DND-41 (cell line): ENCODE measurements around the gene TRMT61A.

Experiments used
- ATAC-seq: fragments of 200-7000 bp; cut with Tn5 transposase; 3 replicates; pipeline ENCODE4 v1.9.1; 2021; ENCODE audit warnings: low read depth; ENCODE audit not compliant: insufficient read depth
- DNase-seq: peaks from one replicate; pipeline ENCODE4 v3.0.0-alpha.2; 2020
- H2AFZ ChIP-seq: 2 replicates; pipeline ENCODE4 v1.6.0; 2012; ENCODE audit warnings: low read depth, low read length
- H3K27ac ChIP-seq: 2 replicates; pipeline ENCODE4 v1.5.1; 2012; ENCODE audit warnings: low read length, inconsistent platforms
- H3K27me3 ChIP-seq: fragments of 200-600 bp; sonication (generic); 2 replicates; pipeline ENCODE4 v1.6.0; 2012; ENCODE audit warnings: low read length, mild to moderate bottlenecking, inconsistent platforms; ENCODE audit not compliant: insufficient read depth, poor library complexity
- H3K36me3 ChIP-seq: 2 replicates; pipeline ENCODE4 v1.5.1; 2012; ENCODE audit warnings: low read length, inconsistent platforms; ENCODE audit not compliant: insufficient read depth
- H3K4me1 ChIP-seq: 2 replicates; pipeline ENCODE4 v1.5.1; 2012; ENCODE audit warnings: mild to moderate bottlenecking, low read length; ENCODE audit not compliant: insufficient read depth
- H3K4me2 ChIP-seq: 2 replicates; pipeline ENCODE4 v1.6.0; 2012; ENCODE audit warnings: mild to moderate bottlenecking, moderate library complexity, low read length, inconsistent platforms; ENCODE audit not compliant: insufficient read depth
- H3K4me3 ChIP-seq, 2 experiments: fragments of 200-600 bp in 1 of 2; shearing (Covaris generic) in 1 of 2; 2 replicates each; pipeline ENCODE4 v1.5.1; 2012 to 2016; ENCODE audit warnings: inconsistent platforms in 2 of 2, low read length in 2 of 2, mild to moderate bottlenecking in 2 of 2, low read depth in 1 of 2, moderate library complexity in 1 of 2
- H3K79me2 ChIP-seq: 2 replicates; pipeline ENCODE4 v1.6.0; 2012; ENCODE audit warnings: low read length, inconsistent platforms; ENCODE audit not compliant: insufficient read depth
- H3K9ac ChIP-seq: 2 replicates; pipeline ENCODE4 v1.6.0; 2012; ENCODE audit warnings: low read depth, mild to moderate bottlenecking, inconsistent platforms, low read length, moderate library complexity
- H3K9me3 ChIP-seq: 2 replicates; pipeline ENCODE4 v1.5.1; 2012; ENCODE audit warnings: low read length, moderate library complexity, mild to moderate bottlenecking, inconsistent platforms; ENCODE audit not compliant: insufficient read depth, severe bottlenecking
- H4K20me1 ChIP-seq: 2 replicates; pipeline ENCODE4 v1.6.0; 2012; ENCODE audit warnings: low read length; ENCODE audit not compliant: insufficient read depth
- EZH2 ChIP-seq: IDR thresholded peaks from 3 replicates; pipeline ENCODE4 v1.6.1; 2012; ENCODE audit warnings: borderline replicate concordance, low read depth, mild to moderate bottlenecking, moderate library complexity, low read length, inconsistent platforms; ENCODE audit not compliant: severe bottlenecking
- TF ChIP-seq, protein P1 (sequence below): IDR thresholded peaks from 2 replicates; pipeline ENCODE4 v1.5.1; 2012; ENCODE audit warnings: borderline replicate concordance, low read length, moderate library complexity, mild to moderate bottlenecking; ENCODE audit not compliant: poor library complexity, severe bottlenecking; ENCODE audit errors: extremely low read depth

Gene TRMT61A

GRCh38 chr14:103485504-103485903 is 43.5 kb upstream of the TRMT61A start:
- ATAC-seq, result no peak
- no peaks in the 10 kb centered on the region for H3K4me1 ChIP-seq
- peaks cover 69% of the 10 kb centered on the region for H3K36me3 ChIP-seq
- H4K20me1 ChIP-seq, result 0 out of 2 replicates have a peak, but pooled peaks cover 3% of the 10 kb centered on the region
- no peak overlapping the region for H3K4me2 ChIP-seq
- H3K79me2 ChIP-seq, result no peaks in the 10 kb centered on the region
- DNase-seq, result no peak
- no peaks in the 10 kb centered on the region for H3K27me3 ChIP-seq
- no peak overlapping the region for H3K4me3 ChIP-seq
- H3K27ac ChIP-seq, result no peak overlapping the region
- H2AFZ ChIP-seq, result no peak overlapping the region
- H3K9me3 ChIP-seq, result no peaks in the 10 kb centered on the region
- H3K9ac ChIP-seq, result no peak overlapping the region
- TF ChIP-seq EZH2, result no peak
- TF ChIP-seq, protein P1, sequence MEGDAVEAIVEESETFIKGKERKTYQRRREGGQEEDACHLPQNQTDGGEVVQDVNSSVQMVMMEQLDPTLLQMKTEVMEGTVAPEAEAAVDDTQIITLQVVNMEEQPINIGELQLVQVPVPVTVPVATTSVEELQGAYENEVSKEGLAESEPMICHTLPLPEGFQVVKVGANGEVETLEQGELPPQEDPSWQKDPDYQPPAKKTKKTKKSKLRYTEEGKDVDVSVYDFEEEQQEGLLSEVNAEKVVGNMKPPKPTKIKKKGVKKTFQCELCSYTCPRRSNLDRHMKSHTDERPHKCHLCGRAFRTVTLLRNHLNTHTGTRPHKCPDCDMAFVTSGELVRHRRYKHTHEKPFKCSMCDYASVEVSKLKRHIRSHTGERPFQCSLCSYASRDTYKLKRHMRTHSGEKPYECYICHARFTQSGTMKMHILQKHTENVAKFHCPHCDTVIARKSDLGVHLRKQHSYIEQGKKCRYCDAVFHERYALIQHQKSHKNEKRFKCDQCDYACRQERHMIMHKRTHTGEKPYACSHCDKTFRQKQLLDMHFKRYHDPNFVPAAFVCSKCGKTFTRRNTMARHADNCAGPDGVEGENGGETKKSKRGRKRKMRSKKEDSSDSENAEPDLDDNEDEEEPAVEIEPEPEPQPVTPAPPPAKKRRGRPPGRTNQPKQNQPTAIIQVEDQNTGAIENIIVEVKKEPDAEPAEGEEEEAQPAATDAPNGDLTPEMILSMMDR, result no peak

DNA sequence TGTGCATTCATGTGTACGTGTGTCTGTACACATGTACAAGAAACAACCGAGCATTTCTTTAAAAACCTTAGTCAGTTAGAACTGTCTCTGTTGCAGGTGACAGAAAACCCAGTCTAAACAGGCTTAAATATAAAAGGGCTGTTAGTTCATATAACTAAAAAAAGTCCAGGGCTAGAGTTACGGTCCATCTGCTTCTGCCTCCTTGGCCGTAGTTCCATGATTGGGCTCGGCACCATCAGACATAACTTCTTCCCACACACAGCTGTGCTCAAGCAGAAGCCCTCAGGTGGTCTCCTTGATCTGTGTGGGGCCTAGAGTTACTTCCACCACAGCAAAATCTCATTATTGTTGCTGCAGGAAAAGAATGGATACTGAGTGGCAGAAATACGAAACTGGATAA is 40.9 kb upstream of the TRMT61A start:
- Histone ChIP-seq H3K27me3 (no peaks in the 10 kb centered on the region), H3K79me2 (no peaks in the 10 kb centered on the region), H4K20me1 (0 out of 2 replicates have a peak, but pooled peaks cover 3% of the 10 kb centered on the region), H3K4me1 (no peaks in the 10 kb centered on the region), H3K4me3 (no peak overlapping the region), H2AFZ (no peak overlapping the region), H3K9ac (no peak overlapping the region), H3K36me3 (peaks cover 69% of the 10 kb centered on the region), H3K4me2 (no peak overlapping the region), H3K27ac (no peak overlapping the region), H3K9me3 (no peaks in the 10 kb centered on the region)
- DNase-seq (no peak), ATAC-seq (no peak)
- no peak for TF ChIP-seq EZH2
- TF ChIP-seq, protein P1, result no peak

DNA sequence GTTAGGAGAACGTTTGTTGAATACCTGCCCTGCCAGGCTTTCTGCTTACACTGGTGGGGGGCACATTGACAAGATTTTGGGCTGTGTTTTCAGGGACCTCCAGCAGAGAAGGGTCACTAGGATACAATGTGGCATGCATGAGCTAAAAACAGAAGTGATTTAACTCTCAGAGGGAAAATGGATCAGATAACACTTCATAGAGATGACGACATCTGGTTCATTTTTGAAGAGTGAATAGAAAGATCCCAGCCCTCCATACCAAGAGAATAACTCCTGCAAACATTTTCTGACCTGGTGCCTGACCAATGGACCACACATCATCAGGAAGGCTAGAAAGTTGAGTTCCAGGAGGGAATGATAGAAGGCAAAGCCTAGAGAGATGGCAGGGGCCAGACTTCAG is 40.0 kb upstream of the TRMT61A start:
- Histone ChIP-seq H3K9ac (no peak overlapping the region), H3K79me2 (no peaks in the 10 kb centered on the region), H3K27me3 (no peaks in the 10 kb centered on the region), H3K4me1 (no peaks in the 10 kb centered on the region), H4K20me1 (0 out of 2 replicates have a peak, but pooled peaks cover 3% of the 10 kb centered on the region), H3K9me3 (no peaks in the 10 kb centered on the region), H2AFZ (no peak overlapping the region), H3K36me3 (peaks cover 67% of the 10 kb centered on the region), H3K4me3 (no peak overlapping the region), H3K27ac (no peak overlapping the region), H3K4me2 (no peak overlapping the region)
- TF ChIP-seq EZH2, result no peak
- TF ChIP-seq, protein P1, result no peak
- ATAC-seq (no peak), DNase-seq (no peak)

DNA sequence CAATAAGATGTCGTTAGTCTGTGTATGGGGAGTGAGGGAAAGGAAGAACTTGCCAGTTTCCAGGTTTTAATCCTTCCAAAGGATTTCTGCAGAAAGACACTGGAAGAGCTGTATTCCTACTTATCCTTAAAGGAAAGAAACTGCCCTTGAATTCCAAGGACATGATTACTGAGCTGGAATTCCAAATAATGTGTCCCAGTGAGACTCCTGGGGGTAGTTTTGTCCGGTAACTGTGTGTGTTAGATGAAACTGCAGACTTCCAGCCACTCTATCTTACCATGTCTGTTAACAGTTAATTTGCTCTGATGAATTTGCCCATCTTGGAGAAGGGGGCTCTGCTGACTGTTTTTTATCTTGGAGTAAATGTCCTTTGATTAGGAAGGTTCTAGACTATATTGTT is 39.4 kb upstream of the TRMT61A start:
- Histone ChIP-seq H3K27me3 (no peaks in the 10 kb centered on the region), H3K9ac (no peak overlapping the region), H3K9me3 (no peaks in the 10 kb centered on the region), H4K20me1 (0 out of 2 replicates have a peak, but pooled peaks cover 3% of the 10 kb centered on the region), H3K36me3 (peaks cover 65% of the 10 kb centered on the region), H3K79me2 (no peaks in the 10 kb centered on the region), H2AFZ (no peak overlapping the region), H3K4me1 (no peaks in the 10 kb centered on the region), H3K27ac (no peak overlapping the region), H3K4me3 (no peak overlapping the region), H3K4me2 (no peak overlapping the region)
- DNase-seq, result no peak
- ATAC-seq, result no peak
- TF ChIP-seq EZH2, result no peak
- TF ChIP-seq, protein P1, result no peak
